Middle frontal gyrus (tissue), 1 donor: Measurements from ENCODE around the gene LSS.
"Not testable (repeated sequence)": the region's sequence is repeated elsewhere in the genome, so short reads cannot be mapped to it uniquely, and the experiment has no call there.

ENCODE experiments used
- DNase-seq: peaks from one replicate; pipeline ENCODE4 v3.0.0-alpha.2; 2015; ENCODE audit warnings: low spot score; ENCODE audit errors: extremely low spot score

Gene LSS

GRCh38 chr21:46171996-46172862 is 56.3 kb downstream of the LSS start:
- DNase-seq = no peak

GRCh38 chr21:46171585-46171984 is 57.0 kb downstream of the LSS start:
- no peak for DNase-seq

GRCh38 chr21:46170436-46171193 is 58.0 kb downstream of the LSS start:
- not testable (repeated sequence) for DNase-seq

- DNase-seq = no peak
These were observed 59.8 kb downstream of the LSS start for GRCh38 chr21:46168659-46169386.

GRCh38 chr21:46168238-46168637 is 60.3 kb downstream of the LSS start:
- DNase-seq = no peak

- DNase-seq = no peak
These were observed 63.5 kb downstream of the LSS start for GRCh38 chr21:46165098-46165497.

GRCh38 chr21:46163380-46163779 is 65.2 kb downstream of the LSS start:
- no peak for DNase-seq

GRCh38 chr21:46161633-46162592 is 66.7 kb downstream of the LSS start:
- no peak for DNase-seq

GRCh38 chr21:46160907-46161632 is 67.5 kb downstream of the LSS start:
- no peak for DNase-seq

- no peak for DNase-seq
These were observed 68.0 kb downstream of the LSS start for GRCh38 chr21:46160657-46160906.

- DNase-seq = no peak
These were observed 68.5 kb downstream of the LSS start for GRCh38 chr21:46159841-46160656.

- DNase-seq = no peak
These were observed 69.2 kb downstream of the LSS start for GRCh38 chr21:46159390-46159789.

- DNase-seq = no peak
These were observed 69.8 kb downstream of the LSS start for GRCh38 chr21:46158666-46159300.

GRCh38 chr21:46157987-46158451 is 70.6 kb downstream of the LSS start:
- DNase-seq = no peak

- DNase-seq = no peak
These were observed 71.1 kb downstream of the LSS start for GRCh38 chr21:46157396-46157986.

- DNase-seq = no peak
These were observed 71.9 kb downstream of the LSS start for GRCh38 chr21:46156678-46157077.

GRCh38 chr21:46156378-46156645 is 72.3 kb downstream of the LSS start:
- DNase-seq = no peak

GRCh38 chr21:46155514-46156377 is 72.8 kb downstream of the LSS start, which contains the start of gene FTCD:
Gene FTCD, minus strand, starts transcription at chr21:46155579. Its CDS starts 56 bp downstream, at chr21:46155523.
- no peak for DNase-seq
